ENCODE data around the gene DNM2. TPM values are rescaled to one million over a fixed set of nuclear protein-coding genes. Genes with fewer than 3 reads are reported as not detected.

The DNM2 gene
- total RNA-seq, 1 experiment from 2014 or later: 131 TPM

GRCh38 chr19:10870955-10871603, 153.2 kb downstream of the DNM2 start, which contains the start of gene CARM1 (continued):
- TF ChIP-seq CTCF (IDR thresholded peaks at IDR 0.05) (peak; percentile 56), HMGXB4 (CRISPR knock-in tag; IDR thresholded peaks at IDR 0.05) (peak; percentile 69; the same call in 1 of the 2 replicates), FOXK1 (CRISPR knock-in tag; IDR thresholded peaks at IDR 0.05) (0 out of 2 replicates have a peak, but pooled peaks have one; percentile 11), FOXP1 (CRISPR knock-in tag; IDR thresholded peaks at IDR 0.05; ENCODE audit: borderline replicate concordance) (0 out of 2 replicates have a peak, but pooled peaks have one; percentile 13)

- Mint-ChIP-seq H3K36me3 (0 out of 2 replicates have a peak, but pooled peaks cover 7% of the 10 kb centered on the region), H3K9me3 (no peaks in the 10 kb centered on the region), H3K4me3 (peak overlapping the region; percentile 90), H3K27me3 (ENCODE audit: low read depth) (no peaks in the 10 kb centered on the region; the same call in 1 of the 2 replicates), H3K27ac (no peak overlapping the region), H3K4me1 (peaks cover 23% of the 10 kb centered on the region)
- ChIA-PET CTCF (interaction anchor here (1.0 to 6.0 kb wide), 21 partner anchors 8 to 173 kb away, joined by 3 to 70 read pairs (median 8); partner anchors contain the start of genes DNM2, QTRT1 and TMED1), POLR2A (interaction anchor here (1.1 to 2.5 kb wide), 2 partner anchors 17 to 56 kb away, joined by 3 to 12 read pairs; no protein-coding TSS in a partner anchor)
- DNase-seq (ENCODE audit: low spot score) (peak; percentile 33), ATAC-seq (no peak)
- TF ChIP-seq FOXK1 (CRISPR knock-in tag; IDR thresholded peaks at IDR 0.05) (no peak), SOX15 (CRISPR knock-in tag; IDR thresholded peaks at IDR 0.05) (no peak), KAT7 (CRISPR knock-in tag; IDR thresholded peaks at IDR 0.05; ENCODE audit: borderline replicate concordance) (0 out of 2 replicates have a peak, but pooled peaks have one; percentile 25), ZBTB21 (CRISPR knock-in tag; IDR thresholded peaks at IDR 0.05; ENCODE audit: borderline replicate concordance) (no peak), NR3C1 (CRISPR knock-in tag; conservative IDR thresholded peaks at IDR 0.05; ENCODE audit: low read depth) (no peak), PRDM15 (CRISPR knock-in tag; IDR thresholded peaks at IDR 0.05) (no peak), ZNF423 (CRISPR knock-in tag; IDR thresholded peaks at IDR 0.05) (peak; percentile 80), E2F5 (CRISPR knock-in tag; IDR thresholded peaks at IDR 0.05) (no peak), FOXP1 (CRISPR knock-in tag; IDR thresholded peaks at IDR 0.05; ENCODE audit: borderline replicate concordance) (no peak), HMGXB4 (CRISPR knock-in tag; IDR thresholded peaks at IDR 0.05) (peak; percentile 16; the same call in 1 of the 2 replicates), ATF3 (CRISPR knock-in tag; conservative IDR thresholded peaks at IDR 0.05) (no peak), ATF2 (CRISPR knock-in tag; IDR thresholded peaks at IDR 0.05; ENCODE audit: borderline replicate concordance, low read depth) (no peak), CTCF (IDR thresholded peaks at IDR 0.05) (0 out of 2 replicates have a peak, but pooled peaks have one; percentile 18), ZNF121 (CRISPR knock-in tag; IDR thresholded peaks at IDR 0.05) (peak; percentile 73)
These were observed 154.0 kb downstream of the DNM2 start for GRCh38 chr19:10871711-10872545.

All from WTC11 (cell line).